ENCODE measurements around the gene APOL4. TPM values are rescaled to one million over a fixed set of nuclear protein-coding genes. Genes with fewer than 3 reads are reported as not detected.
"Not testable (repeated sequence)": the region's sequence is repeated elsewhere in the genome, so short reads cannot be mapped to it uniquely, and the experiment has no call there.

The APOL4 gene, protein sequence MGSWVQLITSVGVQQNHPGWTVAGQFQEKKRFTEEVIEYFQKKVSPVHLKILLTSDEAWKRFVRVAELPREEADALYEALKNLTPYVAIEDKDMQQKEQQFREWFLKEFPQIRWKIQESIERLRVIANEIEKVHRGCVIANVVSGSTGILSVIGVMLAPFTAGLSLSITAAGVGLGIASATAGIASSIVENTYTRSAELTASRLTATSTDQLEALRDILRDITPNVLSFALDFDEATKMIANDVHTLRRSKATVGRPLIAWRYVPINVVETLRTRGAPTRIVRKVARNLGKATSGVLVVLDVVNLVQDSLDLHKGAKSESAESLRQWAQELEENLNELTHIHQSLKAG
- total RNA-seq (1 to 10 TPM in 1 of 2 donors, under 1 TPM in 1; 0.55 to 4.3 TPM), polyA plus RNA-seq (ENCODE audit: insufficient read depth, low read depth, low replicate concordance) (4.3 TPM)
- long read RNA-seq, donor 1, partial matches to known transcripts, result 6 of 6 reads
- long read RNA-seq, donor 1, other reads (novel, unspliced or antisense), result 0 of 6 reads
- long read RNA-seq, donor 2, partial matches to known transcripts, result 5 of 5 reads
- long read RNA-seq, donor 2, other reads (novel, unspliced or antisense), result 0 of 5 reads

DNA sequence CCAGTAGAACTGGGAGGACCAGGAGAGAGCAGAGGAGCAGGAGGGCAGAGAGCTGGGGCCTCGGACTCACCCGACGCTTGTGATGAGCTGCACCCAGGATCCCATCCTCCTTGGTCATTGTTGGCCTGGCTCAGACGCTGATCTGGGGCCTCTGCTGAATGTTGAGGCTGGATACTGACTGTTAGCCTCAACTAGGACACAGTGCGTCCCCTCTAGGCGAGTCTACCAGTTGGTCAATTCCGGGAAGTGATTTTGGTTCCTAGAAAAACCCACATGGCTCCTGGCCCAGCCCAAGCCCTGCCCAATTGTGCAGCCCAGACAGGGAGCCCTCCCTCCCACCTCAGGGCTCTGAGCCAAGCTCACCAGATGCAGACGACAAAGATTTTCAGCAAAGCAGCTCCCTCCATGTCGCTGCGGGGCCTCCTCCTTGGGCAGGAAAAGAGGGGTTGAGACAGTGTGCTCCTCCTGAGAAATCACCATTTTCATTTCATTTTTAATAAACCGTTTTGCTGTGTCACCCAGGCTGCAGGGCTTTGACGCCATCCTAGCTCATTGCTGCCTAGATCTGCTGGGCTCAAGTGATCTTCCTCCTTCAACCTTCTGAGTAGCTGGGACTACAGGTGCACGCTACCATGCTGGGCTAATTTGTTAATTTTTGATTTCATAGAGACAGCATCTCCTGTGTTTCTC, at the start of gene APOL4:
TSS of gene APOL4 (minus strand) at position 180 of the 690 bp plus-strand sequence. CDS start at position 105, 75 bp downstream.
- TF ChIP-seq, protein P1, sequence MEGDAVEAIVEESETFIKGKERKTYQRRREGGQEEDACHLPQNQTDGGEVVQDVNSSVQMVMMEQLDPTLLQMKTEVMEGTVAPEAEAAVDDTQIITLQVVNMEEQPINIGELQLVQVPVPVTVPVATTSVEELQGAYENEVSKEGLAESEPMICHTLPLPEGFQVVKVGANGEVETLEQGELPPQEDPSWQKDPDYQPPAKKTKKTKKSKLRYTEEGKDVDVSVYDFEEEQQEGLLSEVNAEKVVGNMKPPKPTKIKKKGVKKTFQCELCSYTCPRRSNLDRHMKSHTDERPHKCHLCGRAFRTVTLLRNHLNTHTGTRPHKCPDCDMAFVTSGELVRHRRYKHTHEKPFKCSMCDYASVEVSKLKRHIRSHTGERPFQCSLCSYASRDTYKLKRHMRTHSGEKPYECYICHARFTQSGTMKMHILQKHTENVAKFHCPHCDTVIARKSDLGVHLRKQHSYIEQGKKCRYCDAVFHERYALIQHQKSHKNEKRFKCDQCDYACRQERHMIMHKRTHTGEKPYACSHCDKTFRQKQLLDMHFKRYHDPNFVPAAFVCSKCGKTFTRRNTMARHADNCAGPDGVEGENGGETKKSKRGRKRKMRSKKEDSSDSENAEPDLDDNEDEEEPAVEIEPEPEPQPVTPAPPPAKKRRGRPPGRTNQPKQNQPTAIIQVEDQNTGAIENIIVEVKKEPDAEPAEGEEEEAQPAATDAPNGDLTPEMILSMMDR (IDR thresholded peaks at IDR 0.05), result no peak
- no peak for TF ChIP-seq POLR2A (IDR thresholded peaks at IDR 0.05)
- Histone ChIP-seq H3K9me3 (no peaks in the 10 kb centered on the region), H3K4me3 (no peak within 1 kb of the TSS), H3K36me3 (ENCODE audit: low read depth, missing control alignments) (no peaks in the 10 kb centered on the region), H3K27ac (no peak within 1 kb of the TSS), H3K27me3 (no peaks in the 10 kb centered on the region), H3K4me1 (peaks cover 22% of the 10 kb centered on the region)
- DNase-seq, result peak; percentile 75
- intact Hi-C loops (cut with DNase I; ENCODE audit: low total_unique reads), result no loop called here
- WGBS, 2 donors, result 35 to 37% methylated on average over 8 to 10 of the region's 13 CpGs

DNA sequence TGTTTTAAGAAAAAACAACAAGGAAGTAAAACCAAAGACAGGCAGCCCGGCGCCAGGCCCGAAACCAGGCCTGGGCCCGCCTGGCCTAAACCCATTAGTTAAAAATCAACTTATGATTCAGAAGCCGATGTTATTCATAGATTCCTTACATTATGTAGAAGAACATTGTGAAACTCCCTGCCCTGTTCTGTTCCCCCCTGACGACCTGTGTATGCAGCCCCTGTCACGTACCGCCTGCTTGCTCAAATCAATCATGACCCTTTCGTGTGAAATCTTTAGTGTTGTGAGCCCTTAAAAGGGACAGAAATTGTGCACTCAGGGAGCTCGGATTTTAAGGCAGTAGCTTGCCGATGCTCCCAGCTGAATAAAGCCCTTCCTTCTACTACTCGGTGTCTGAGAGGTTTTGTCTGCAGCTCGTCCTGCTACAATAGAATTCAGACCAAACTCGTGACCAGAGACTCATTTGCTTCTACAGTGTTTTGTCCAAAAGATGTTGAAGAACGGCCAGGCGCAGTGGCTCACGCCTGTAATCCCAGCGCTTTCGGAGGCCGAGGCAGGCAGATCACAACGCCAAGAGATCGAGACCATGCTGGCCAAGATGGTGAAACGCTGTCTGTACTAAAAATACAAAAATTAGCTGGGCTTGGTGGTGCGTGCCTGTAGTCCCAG, 48.8 kb upstream of the APOL4 start:
- H3K36me3 ChIP-seq (ENCODE audit: low read depth, missing control alignments); H3K4me3 ChIP-seq; H3K9me3 ChIP-seq; H3K27ac ChIP-seq; H3K27me3 ChIP-seq; DNase-seq; intact Hi-C loops (cut with DNase I; ENCODE audit: low total_unique reads): not testable (repeated sequence)
- WGBS, 2 donors, result 91 to 92% methylated on average over 24 of the region's 24 CpGs
- H3K4me1 ChIP-seq, result peaks cover 20% of the 10 kb centered on the region

DNA sequence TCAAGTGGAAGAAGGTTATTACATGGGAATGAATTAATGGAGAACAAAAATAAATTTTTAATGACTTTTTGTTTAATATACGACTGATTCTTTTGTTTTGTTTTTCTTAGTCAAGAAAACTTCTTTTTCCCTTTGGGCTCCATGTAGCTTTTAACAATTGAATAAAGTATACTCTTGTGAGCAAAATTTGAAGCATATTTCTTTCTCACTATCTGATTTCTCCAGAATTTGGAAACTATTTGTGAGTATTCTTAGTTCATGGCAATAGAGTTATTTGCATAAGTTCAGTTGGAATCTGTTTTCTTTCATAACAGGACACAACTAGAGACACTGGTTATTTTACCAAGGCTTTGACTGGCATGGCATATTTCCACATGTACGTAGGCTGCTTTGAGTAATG, 47.6 kb upstream of the APOL4 start:
- DNase-seq, result no peak

DNA sequence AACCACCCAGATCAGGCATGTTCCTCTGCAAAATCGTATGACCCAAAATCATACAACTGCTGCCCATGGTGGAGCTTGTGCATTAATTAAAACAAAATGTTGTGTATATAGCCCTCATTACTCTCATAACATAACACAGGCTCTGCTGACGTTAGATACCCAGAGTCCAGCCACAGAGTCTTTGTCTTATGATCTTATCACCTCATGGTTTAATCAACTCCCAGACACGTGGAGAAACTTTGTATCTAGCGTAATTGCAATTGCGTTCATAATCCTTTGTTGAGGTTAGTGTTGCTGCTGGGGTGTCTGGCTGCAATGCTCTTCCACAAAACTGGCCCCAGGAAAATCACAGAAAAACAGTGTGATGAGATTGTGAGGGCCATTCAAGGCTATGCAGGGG, 46.3 kb upstream of the APOL4 start:
- H3K27me3 ChIP-seq, result no peaks in the 10 kb centered on the region
- no peaks in the 10 kb centered on the region for H3K36me3 ChIP-seq (ENCODE audit: low read depth, missing control alignments)
- 64 to 67% methylated on average over 5 of the region's 5 CpGs for WGBS, 2 donors
- TF ChIP-seq POLR2A (IDR thresholded peaks at IDR 0.05), result no peak
- TF ChIP-seq, protein P1 (IDR thresholded peaks at IDR 0.05), result no peak
- H3K27ac ChIP-seq, result no peak overlapping the region
- no peak overlapping the region for H3K4me3 ChIP-seq
- intact Hi-C loops (cut with DNase I; ENCODE audit: low total_unique reads), result no loop called here
- H3K4me1 ChIP-seq, result peaks cover 12% of the 10 kb centered on the region
- no peaks in the 10 kb centered on the region for H3K9me3 ChIP-seq
- no peak for DNase-seq

More for the DNA sequence above, 47.6 kb upstream of the APOL4 start:
- Histone ChIP-seq H3K36me3 (ENCODE audit: low read depth, missing control alignments) (no peaks in the 10 kb centered on the region), H3K27me3 (no peaks in the 10 kb centered on the region), H3K4me3 (no peak overlapping the region), H3K27ac (no peak overlapping the region), H3K9me3 (no peaks in the 10 kb centered on the region), H3K4me1 (peaks cover 11% of the 10 kb centered on the region)
- TF ChIP-seq, protein P1 (IDR thresholded peaks at IDR 0.05), result no peak
- TF ChIP-seq POLR2A (IDR thresholded peaks at IDR 0.05), result no peak
- intact Hi-C loops (cut with DNase I; ENCODE audit: low total_unique reads), result no loop called here
- 87 to 92% methylated on average over 2 of the region's 2 CpGs for WGBS, 2 donors

DNA sequence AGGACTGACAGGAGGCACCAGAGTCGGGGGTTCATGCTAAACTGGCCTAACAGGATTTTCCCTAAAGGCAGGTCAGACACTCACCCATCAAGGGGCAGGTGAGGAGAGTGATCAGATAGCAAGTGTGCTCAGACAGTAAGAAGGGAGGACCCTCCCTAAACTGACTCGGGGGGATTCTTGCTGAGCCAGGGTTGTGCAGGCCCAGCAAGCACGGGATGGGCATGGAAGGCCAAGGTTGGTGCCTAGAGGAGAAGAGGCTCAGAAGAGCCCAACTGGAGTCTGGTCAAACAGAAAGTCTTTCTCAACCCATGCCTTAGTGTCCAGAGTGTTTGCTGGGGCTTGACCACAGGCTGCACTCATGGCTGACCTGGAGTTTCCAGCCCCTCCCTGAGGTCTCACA, 45.1 kb upstream of the APOL4 start:
- no peaks in the 10 kb centered on the region for H3K36me3 ChIP-seq (ENCODE audit: low read depth, missing control alignments)
- TF ChIP-seq, protein P1 (IDR thresholded peaks at IDR 0.05), result no peak
- TF ChIP-seq POLR2A (IDR thresholded peaks at IDR 0.05), result no peak
- WGBS, 2 donors, result 86% methylated on average over 3 of the region's 3 CpGs
- H3K9me3 ChIP-seq, result no peaks in the 10 kb centered on the region
- H3K4me1 ChIP-seq, result peaks cover 8% of the 10 kb centered on the region
- no peak overlapping the region for H3K27ac ChIP-seq
- intact Hi-C loops (cut with DNase I; ENCODE audit: low total_unique reads), result no loop called here
- DNase-seq, result no peak
- H3K27me3 ChIP-seq, result no peaks in the 10 kb centered on the region
- no peak overlapping the region for H3K4me3 ChIP-seq

Measured in testis (tissue), 5 donors.